H9 (cell line): ENCODE data around the gene CHMP3. TPM values are rescaled to one million over a fixed set of nuclear protein-coding genes. Genes with fewer than 3 reads are reported as not detected.

Source experiments
- DNase-seq: peaks from one replicate; pipeline ENCODE4 v3.0.0-alpha.2; 2017
- H2AFZ ChIP-seq: one replicate; pipeline ENCODE4 v1.6.1; 2013; ENCODE audit warnings: mild to moderate bottlenecking, low read length, control low read depth, moderate library complexity
- H2AK5ac ChIP-seq: 2 replicates; pipeline ENCODE4 v1.6.1; 2013; ENCODE audit warnings: low read length, control low read depth, mixed read lengths; ENCODE audit not compliant: insufficient read length
- H2BK120ac ChIP-seq: one replicate; pipeline ENCODE4 v1.6.1; 2013; ENCODE audit warnings: low read depth, mild to moderate bottlenecking, low read length, control low read depth, inconsistent platforms; ENCODE audit not compliant: poor library complexity, severe bottlenecking
- H2BK12ac ChIP-seq: 2 replicates; pipeline ENCODE4 v1.6.1; 2013; ENCODE audit warnings: low read length, control low read depth, mixed read lengths, low read depth; ENCODE audit not compliant: insufficient read length
- H2BK15ac ChIP-seq: 2 replicates; pipeline ENCODE4 v1.6.1; 2013; ENCODE audit warnings: low read depth, low read length, control low read depth
- H2BK20ac ChIP-seq: one replicate; pipeline ENCODE4 v1.6.1; 2013; ENCODE audit warnings: low read depth, mild to moderate bottlenecking, low read length, control low read depth, inconsistent platforms; ENCODE audit not compliant: poor library complexity, severe bottlenecking
- H2BK5ac ChIP-seq: 2 replicates; pipeline ENCODE4 v1.6.1; 2013; ENCODE audit warnings: low read length, control low read depth, mixed read lengths; ENCODE audit not compliant: insufficient read length
- H3K14ac ChIP-seq: 2 replicates; pipeline ENCODE4 v1.6.1; 2013; ENCODE audit warnings: low read length, control low read depth; ENCODE audit not compliant: insufficient read depth
- H3K18ac ChIP-seq: 2 replicates; pipeline ENCODE4 v1.6.1; 2013; ENCODE audit warnings: low read depth, mild to moderate bottlenecking, mixed read lengths, low read length, control low read depth; ENCODE audit not compliant: insufficient read length
- H3K23ac ChIP-seq: 2 replicates; pipeline ENCODE4 v1.6.1; 2013; ENCODE audit warnings: low read length, control low read depth, mixed read lengths, low read depth; ENCODE audit not compliant: insufficient read length
- H3K23me2 ChIP-seq: 2 replicates; pipeline ENCODE4 v1.6.1; 2013; ENCODE audit warnings: low read depth, mild to moderate bottlenecking, mixed read lengths, low read length, control low read depth; ENCODE audit not compliant: insufficient read length, poor library complexity, severe bottlenecking
- H3K27ac ChIP-seq: 2 replicates; pipeline ENCODE4 v1.5.1; 2013; ENCODE audit warnings: low read length, control low read depth, mixed read lengths, low read depth; ENCODE audit not compliant: insufficient read length
- H3K27me3 ChIP-seq: 2 replicates; pipeline ENCODE4 v1.6.1; 2013; ENCODE audit warnings: low read length, control low read depth, inconsistent platforms; ENCODE audit not compliant: insufficient read depth
- H3K4ac ChIP-seq: 2 replicates; pipeline ENCODE4 v1.6.1; 2013; ENCODE audit warnings: low read depth, mild to moderate bottlenecking, control low read depth, inconsistent platforms, low read length, moderate library complexity
- H3K4me1 ChIP-seq: 2 replicates; pipeline ENCODE4 v1.6.1; 2013; ENCODE audit warnings: low read length, control low read depth, inconsistent platforms; ENCODE audit not compliant: insufficient read depth
- H3K4me2 ChIP-seq: 2 replicates; pipeline ENCODE4 v1.6.1; 2013; ENCODE audit warnings: low read length, control low read depth, mixed read lengths; ENCODE audit not compliant: insufficient read length, insufficient read depth
- H3K56ac ChIP-seq: 2 replicates; pipeline ENCODE4 v1.6.1; 2013; ENCODE audit warnings: low read depth, mild to moderate bottlenecking, mixed read lengths, low read length, control low read depth; ENCODE audit not compliant: insufficient read length
- H3K79me1 ChIP-seq: 2 replicates; pipeline ENCODE4 v1.6.1; 2013; ENCODE audit warnings: low read depth, mild to moderate bottlenecking, moderate library complexity, low read length, control low read depth, inconsistent platforms; ENCODE audit not compliant: insufficient read depth, poor library complexity, severe bottlenecking
- H3K79me2 ChIP-seq: 2 replicates; pipeline ENCODE4 v1.6.1; 2013; ENCODE audit warnings: low read length, control low read depth, inconsistent platforms; ENCODE audit not compliant: insufficient read depth
- H3K9ac ChIP-seq: 2 replicates; pipeline ENCODE4 v1.6.1; 2013; ENCODE audit warnings: low read length, control low read depth, mixed read lengths; ENCODE audit not compliant: insufficient read length; ENCODE audit errors: extremely low read depth
- H3K9me3 ChIP-seq: one replicate; pipeline ENCODE4 v1.6.1; 2013; ENCODE audit warnings: low read depth, low read length, inconsistent platforms; ENCODE audit not compliant: control insufficient read depth
- H3T11ph ChIP-seq: one replicate; pipeline ENCODE4 v1.6.1; 2013; ENCODE audit warnings: mild to moderate bottlenecking, low read length, control low read depth, inconsistent platforms
- H4K20me1 ChIP-seq: one replicate; pipeline ENCODE4 v1.6.1; 2013; ENCODE audit not compliant: control insufficient read depth, insufficient read length, insufficient read depth
- H4K5ac ChIP-seq: 2 replicates; pipeline ENCODE4 v1.6.1; 2013; ENCODE audit warnings: low read depth, mild to moderate bottlenecking, mixed read lengths, low read length, control low read depth; ENCODE audit not compliant: insufficient read length
- H4K8ac ChIP-seq: replicated peaks from 2 replicates; pipeline ENCODE4 v1.6.1; 2013; ENCODE audit warnings: low read length, control low read depth, mixed read lengths, low read depth; ENCODE audit not compliant: insufficient read length
- H4K91ac ChIP-seq: 2 replicates; pipeline ENCODE4 v1.6.1; 2013; ENCODE audit warnings: low read depth, mild to moderate bottlenecking, moderate library complexity, mixed read lengths, low read length, control low read depth; ENCODE audit not compliant: insufficient read length
- H3K27ac Mint-ChIP-seq, 3 experiments: 2 replicates in 2 of 3; 3 replicates in 1 of 3; pipeline ENCODE4 v1.8.0; 2020 to 2021; ENCODE audit warnings: mixed read lengths in 3 of 3, mild to moderate bottlenecking in 1 of 3, moderate library complexity in 1 of 3
- H3K27me3 Mint-ChIP-seq: 2 replicates; pipeline ENCODE4 v1.8.0; 2021; ENCODE audit warnings: low read depth, mild to moderate bottlenecking, moderate library complexity, mixed read lengths
- H3K36me3 Mint-ChIP-seq, 3 experiments: 2 replicates in 2 of 3; 3 replicates in 1 of 3; pipeline ENCODE4 v1.8.0; 2020 to 2021; ENCODE audit warnings: low read depth in 3 of 3, mixed read lengths in 3 of 3; ENCODE audit not compliant: insufficient read depth in 1 of 3
- H3K4me1 Mint-ChIP-seq, 2 experiments: 2 replicates each; pipeline ENCODE4 v1.8.0; 2020; ENCODE audit warnings: mixed read lengths in 2 of 2
- H3K4me3 Mint-ChIP-seq, 2 experiments: 2 replicates in 1 of 2; 3 replicates in 1 of 2; pipeline ENCODE4 v1.8.0; 2020 to 2021; ENCODE audit warnings: mild to moderate bottlenecking in 2 of 2, mixed read lengths in 2 of 2, moderate library complexity in 1 of 2
- H3K9me3 Mint-ChIP-seq, 2 experiments: 2 replicates in 1 of 2; 3 replicates in 1 of 2; pipeline ENCODE4 v1.8.0; 2020; ENCODE audit warnings: mild to moderate bottlenecking in 2 of 2, mixed read lengths in 2 of 2, moderate library complexity in 1 of 2
- CTCF ChIP-seq: fragments of 200-600 bp; sonication (generic); conservative IDR thresholded peaks from 3 replicates; pipeline ENCODE4 v1.8.0; 2021; ENCODE audit warnings: antibody characterized with exemption, mild to moderate bottlenecking
- WGBS: extraction: QIAGEN DNeasy Blood & Tissue Kit; methylation state at CpG from one replicate; pipeline ENCODE4 v1.1.7; 2013; ENCODE audit warnings: missing lambda C conversion rate, low lambda C conversion rate, mixed read lengths; ENCODE audit not compliant: insufficient read length; ENCODE audit errors: extremely low coverage; 5-methylcytosine and 5-hydroxymethylcytosine counted together
- total RNA-seq: library from RNA; stranded (reverse); gene quantifications from 2 replicates; pipeline ENCODE4 v1.2.1, GENCODE V29; 2021

Gene CHMP3
- total RNA-seq, 1 experiment from 2014 or later: 28.8 TPM

- Histone ChIP-seq H3K23ac (no peak overlapping the region), H3K4me1 (no peaks in the 10 kb centered on the region), H3K4ac (no peak overlapping the region), H3T11ph (no peak overlapping the region), H4K20me1 (no peaks in the 10 kb centered on the region), H2BK12ac (no peak overlapping the region), H4K91ac (no peak overlapping the region), H3K27ac (no peak overlapping the region), H3K27me3 (no peaks in the 10 kb centered on the region), H4K8ac (no peak overlapping the region), H3K9ac (no peak overlapping the region), H2AFZ (no peak overlapping the region), H2BK120ac (no peak overlapping the region), H2BK5ac (no peak overlapping the region), H3K79me2 (no peaks in the 10 kb centered on the region), H3K56ac (no peak overlapping the region), H3K14ac (no peak overlapping the region), H2BK20ac (no peak overlapping the region), H3K23me2 (no peaks in the 10 kb centered on the region), H2BK15ac (no peak overlapping the region), H4K5ac (no peak overlapping the region), H3K18ac (no peak overlapping the region), H3K9me3 (peaks cover 26% of the 10 kb centered on the region), H3K79me1 (no peaks in the 10 kb centered on the region), H3K4me2 (no peak overlapping the region), H2AK5ac (no peak overlapping the region)
- no peak overlapping the region for H3K27ac Mint-ChIP-seq
- peaks cover 0 to 2% of the 10 kb centered on the region in 2 experiments; a peak in 1 of 4 replicates for H3K4me1 Mint-ChIP-seq
- peaks cover 4% of the 10 kb centered on the region; the same call in 1 of the 2 replicates for H3K27me3 Mint-ChIP-seq
- WGBS: no CpG with 5 or more reads among the region's 1 CpG
- H3K9me3 Mint-ChIP-seq: peaks cover 42 to 45% of the 10 kb centered on the region in 2 experiments
- no peak for DNase-seq
- no peak for TF ChIP-seq CTCF
- peaks cover 52 to 58% (median 54%) of the 10 kb centered on the region in 3 experiments for H3K36me3 Mint-ChIP-seq
- H3K4me3 Mint-ChIP-seq: no peak overlapping the region
These were observed 20.4 kb downstream of the CHMP3 start for GRCh38 chr2:86542814-86543213.
